Coronary artery (tissue), 2 donors: ENCODE data around the gene XPR1.

Source experiments
- DNase-seq: peaks from one replicate; pipeline ENCODE4 v3.0.0-alpha.2; 2017; ENCODE audit warnings: low spot score
- H3K27ac ChIP-seq, 2 donors: fragments of 200-600 bp; sonication (generic); one replicate each; pipeline ENCODE4 v1.5.1; 2016 to 2019
- H3K4me3 ChIP-seq: fragments of 200-600 bp; sonication (generic); 2 replicates; pipeline ENCODE4 v1.5.1; 2016; ENCODE audit warnings: mild to moderate bottlenecking, moderate library complexity
- TF ChIP-seq, protein P1 (sequence below): fragments of 200-600 bp; sonication (generic); IDR thresholded peaks from one replicate; pipeline ENCODE4 v1.5.1; 2019; ENCODE audit warnings: antibody characterized with exemption

Gene XPR1

GRCh38 chr1:180915426-180915965, 283.7 kb downstream of the XPR1 start:
- DNase-seq: no peak
- no peak overlapping the region for H3K4me3 ChIP-seq
- H3K27ac ChIP-seq: no peak overlapping the region
- TF ChIP-seq, protein P1, sequence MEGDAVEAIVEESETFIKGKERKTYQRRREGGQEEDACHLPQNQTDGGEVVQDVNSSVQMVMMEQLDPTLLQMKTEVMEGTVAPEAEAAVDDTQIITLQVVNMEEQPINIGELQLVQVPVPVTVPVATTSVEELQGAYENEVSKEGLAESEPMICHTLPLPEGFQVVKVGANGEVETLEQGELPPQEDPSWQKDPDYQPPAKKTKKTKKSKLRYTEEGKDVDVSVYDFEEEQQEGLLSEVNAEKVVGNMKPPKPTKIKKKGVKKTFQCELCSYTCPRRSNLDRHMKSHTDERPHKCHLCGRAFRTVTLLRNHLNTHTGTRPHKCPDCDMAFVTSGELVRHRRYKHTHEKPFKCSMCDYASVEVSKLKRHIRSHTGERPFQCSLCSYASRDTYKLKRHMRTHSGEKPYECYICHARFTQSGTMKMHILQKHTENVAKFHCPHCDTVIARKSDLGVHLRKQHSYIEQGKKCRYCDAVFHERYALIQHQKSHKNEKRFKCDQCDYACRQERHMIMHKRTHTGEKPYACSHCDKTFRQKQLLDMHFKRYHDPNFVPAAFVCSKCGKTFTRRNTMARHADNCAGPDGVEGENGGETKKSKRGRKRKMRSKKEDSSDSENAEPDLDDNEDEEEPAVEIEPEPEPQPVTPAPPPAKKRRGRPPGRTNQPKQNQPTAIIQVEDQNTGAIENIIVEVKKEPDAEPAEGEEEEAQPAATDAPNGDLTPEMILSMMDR: no peak

DNA sequence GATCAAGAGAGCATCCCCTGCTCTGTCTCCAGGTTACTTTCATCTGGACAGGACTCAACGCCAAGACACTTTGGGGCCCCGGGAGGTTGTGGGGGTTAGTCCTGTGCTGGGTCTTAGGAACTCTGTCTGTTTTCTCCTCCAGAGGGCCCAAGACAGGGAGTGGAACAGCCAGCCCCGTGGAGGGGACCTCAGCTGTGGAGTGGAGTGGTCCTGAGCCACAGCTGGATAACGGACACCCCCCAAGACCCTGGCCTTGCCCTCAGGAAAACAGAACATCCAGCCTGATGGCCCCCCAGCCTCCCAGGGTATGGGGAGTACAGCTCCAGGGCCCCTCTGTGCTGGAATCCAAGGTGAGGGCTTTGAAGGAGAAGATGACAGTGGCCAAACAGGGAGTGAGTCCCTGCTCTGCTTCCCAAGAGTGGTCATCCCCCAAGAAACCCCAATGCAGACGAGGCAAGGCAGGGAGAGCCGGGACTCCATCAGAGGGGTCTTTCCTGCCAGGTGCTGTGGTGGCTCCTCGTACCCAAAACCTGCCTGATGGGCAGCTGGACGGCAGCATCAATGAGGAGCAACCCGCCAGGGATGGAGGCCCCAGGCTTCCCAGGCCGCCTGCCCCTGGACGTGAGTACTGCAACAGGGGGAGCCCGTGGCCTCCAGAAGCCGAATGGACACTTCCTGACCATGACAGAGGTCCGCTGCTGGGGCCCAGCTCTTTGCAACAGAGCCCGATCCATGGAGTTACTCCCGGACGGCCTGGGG, 284.4 kb downstream of the XPR1 start:
- Histone ChIP-seq H3K27ac (no peak overlapping the region), H3K4me3 (no peak overlapping the region)
- TF ChIP-seq, protein P1: no peak
- DNase-seq: no peak

DNA sequence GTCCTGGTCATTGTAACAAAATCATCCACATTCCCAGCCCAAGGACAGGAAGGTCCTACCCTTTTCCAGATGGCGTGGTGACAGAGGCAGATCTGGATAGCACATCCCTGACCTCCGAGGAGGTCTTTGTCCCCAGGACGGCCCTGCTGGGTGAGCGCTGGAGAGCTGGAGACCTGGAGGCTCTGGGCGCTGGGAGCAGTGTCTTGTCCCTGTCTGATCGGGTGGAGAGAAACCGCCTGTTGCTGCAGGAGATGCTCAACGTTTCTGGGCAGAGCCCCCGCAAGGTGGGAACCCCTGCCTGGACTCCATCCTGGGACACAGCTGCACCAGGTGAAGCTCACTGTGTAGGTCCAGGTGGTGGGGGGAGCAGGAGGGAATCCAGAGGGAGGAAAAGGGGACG, 284.9 kb downstream of the XPR1 start:
- H3K27ac ChIP-seq: no peak overlapping the region
- no peak overlapping the region for H3K4me3 ChIP-seq
- TF ChIP-seq, protein P1: no peak
- no peak for DNase-seq

DNA sequence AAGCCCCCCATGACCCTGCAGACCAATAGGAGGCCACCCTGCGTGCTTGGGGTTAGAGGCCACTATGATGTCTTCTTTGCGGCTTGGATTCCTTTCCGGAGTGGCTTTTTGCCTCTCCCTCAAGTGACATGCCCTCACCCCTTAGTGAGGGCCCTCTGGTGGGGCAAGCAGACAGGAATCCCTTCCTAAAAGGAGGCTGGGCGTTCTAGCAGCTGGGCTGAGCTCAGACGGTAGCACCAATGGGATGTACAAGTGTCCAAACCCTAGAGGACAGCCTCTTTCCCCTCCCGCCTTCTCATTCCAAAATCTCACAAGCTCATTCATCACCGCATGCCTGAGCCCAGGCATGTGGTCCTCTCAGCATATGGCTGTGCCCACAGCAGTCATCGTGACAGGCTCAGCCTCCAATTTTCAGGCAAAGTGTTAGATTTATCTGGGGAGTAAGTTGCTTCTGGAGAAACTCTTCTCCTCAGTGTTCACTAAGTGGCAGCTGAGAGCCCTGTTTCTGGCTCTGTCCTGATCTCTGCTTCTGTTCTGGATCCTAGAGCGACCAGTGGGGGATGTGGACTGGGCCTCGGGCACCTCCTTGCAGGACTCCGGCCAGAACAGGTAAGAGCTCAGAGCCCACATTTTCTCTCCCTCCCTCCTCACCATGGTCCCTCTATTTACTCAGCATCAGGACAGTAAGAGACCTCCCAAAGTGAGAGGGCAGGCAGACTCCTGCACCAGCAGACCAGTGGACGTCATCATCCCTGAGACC, 285.7 kb downstream of the XPR1 start:
- DNase-seq: no peak
- TF ChIP-seq, protein P1: no peak
- H3K4me3 ChIP-seq: no peak overlapping the region
- no peak overlapping the region for H3K27ac ChIP-seq

DNA sequence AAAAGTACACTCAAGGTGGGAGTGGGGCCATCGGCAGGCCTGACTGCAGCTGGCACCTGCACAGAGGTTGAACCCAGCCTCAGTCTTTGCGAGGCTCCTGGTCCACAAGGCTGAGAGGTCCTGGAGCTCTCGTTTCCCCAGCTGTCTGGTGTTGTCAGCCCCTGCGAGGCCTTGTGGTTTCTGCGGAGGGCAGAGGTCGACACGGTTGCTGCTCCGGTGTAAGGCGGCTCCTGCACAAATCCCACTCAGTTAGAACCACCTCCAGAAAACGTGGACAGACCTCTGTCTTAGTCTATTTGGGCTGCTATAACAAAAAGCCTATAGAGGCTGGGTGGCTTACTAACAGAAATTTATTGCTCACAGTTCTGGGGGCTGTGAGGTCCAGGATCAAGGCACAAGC, 286.7 kb downstream of the XPR1 start:
- TF ChIP-seq, protein P1: no peak
- H3K4me3 ChIP-seq: no peak overlapping the region
- H3K27ac ChIP-seq: no peak overlapping the region
- no peak for DNase-seq

DNA sequence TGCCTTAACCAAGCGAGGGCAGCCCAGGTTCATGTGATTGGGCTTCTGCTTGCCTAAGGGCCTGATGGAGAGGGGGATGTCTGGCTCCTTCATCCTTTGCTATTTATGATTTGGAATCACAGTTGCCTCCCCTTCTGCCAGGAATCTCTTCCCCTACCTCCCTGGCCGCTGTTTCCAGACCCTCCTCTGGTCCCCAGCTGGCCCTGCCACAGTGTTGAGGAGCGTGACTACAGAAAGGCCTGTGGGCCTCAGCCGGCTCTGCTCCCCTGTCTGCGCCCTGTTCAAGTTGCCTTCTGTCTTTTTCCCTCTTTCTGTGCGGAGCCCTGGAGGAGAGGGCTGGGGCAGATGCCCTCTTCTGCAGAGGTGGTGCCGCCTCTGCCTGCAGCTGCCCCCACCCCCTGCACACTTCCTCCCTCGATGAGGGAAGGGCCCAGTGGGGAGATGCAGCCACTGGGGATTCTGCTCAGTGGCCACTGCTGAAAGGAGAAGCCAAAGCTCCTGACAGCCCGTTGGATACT, 287.4 kb downstream of the XPR1 start:
- TF ChIP-seq, protein P1: no peak
- no peak for DNase-seq
- Histone ChIP-seq H3K27ac (no peak overlapping the region), H3K4me3 (no peak overlapping the region)
